Naive thymus-derived CD4-positive, alpha-beta T cell (primary cell): ENCODE data around the gene DGKI. TPM values are rescaled to one million over a fixed set of nuclear protein-coding genes. Genes with fewer than 3 reads are reported as not detected.

Experiments used
- ATAC-seq: fragments of 150-1000 bp; cut with Tn5 transposase; 2 replicates; pipeline ENCODE4 v1.10.0; 2021; ENCODE audit warnings: mild to moderate bottlenecking, moderate library complexity
- CTCF ChIA-PET: fragments of 350-600 bp; sonication (Branson Sonifier 250); formaldehyde crosslinking; loops from one replicate; lab custom pipeline; 2021; ENCODE audit warnings: antibody characterized with exemption; lab: Charles Lee
- POLR2A ChIA-PET: fragments of 350-600 bp; sonication (Branson Sonifier 250); formaldehyde crosslinking; loops from one replicate; lab custom pipeline; 2021; ENCODE audit warnings: antibody characterized with exemption, inconsistent platforms; lab: Charles Lee
- DNase-seq, 9 donors: peaks; one replicate each; pipeline versions ENCODE4 v3.0.0 to v3.0.0-alpha.2; 2020 to 2022; ENCODE audit warnings: mixed read lengths in 1 of 9
- H3K27ac ChIP-seq: one replicate; pipeline ENCODE4 v1.7.0; 2013; ENCODE audit warnings: mild to moderate bottlenecking, low read depth, low read length, moderate library complexity
- H3K27me3 ChIP-seq, 2 donors: one replicate each; pipeline ENCODE4 v1.7.0; 2013; ENCODE audit warnings: low read length in 2 of 2, mild to moderate bottlenecking in 2 of 2, moderate library complexity in 2 of 2; ENCODE audit not compliant: control insufficient read depth in 2 of 2, insufficient read depth in 2 of 2
- H3K36me3 ChIP-seq, 3 experiments: 1 replicate in 2 of 3; 2 replicates in 1 of 3; pipeline ENCODE4 v1.7.0; 2013; ENCODE audit warnings: low read length in 3 of 3, mild to moderate bottlenecking in 3 of 3, moderate library complexity in 1 of 3; ENCODE audit not compliant: insufficient read depth in 3 of 3, control insufficient read depth in 2 of 3
- H3K4me1 ChIP-seq, 2 donors: one replicate each; pipeline ENCODE4 v1.7.0; 2013; ENCODE audit warnings: low read length in 2 of 2, mild to moderate bottlenecking in 2 of 2, moderate library complexity in 1 of 2; ENCODE audit not compliant: control insufficient read depth in 2 of 2, insufficient read depth in 2 of 2
- H3K4me3 ChIP-seq: 2 replicates; pipeline ENCODE4 v1.7.0; 2013; ENCODE audit warnings: mild to moderate bottlenecking, low read length
- H3K9me3 ChIP-seq, 3 experiments: 1 replicate in 2 of 3; 2 replicates in 1 of 3; pipeline ENCODE4 v1.7.0; 2013; ENCODE audit warnings: low read length in 3 of 3; ENCODE audit not compliant: control insufficient read depth in 2 of 3
- H3K27ac Mint-ChIP-seq, 9 donors: one replicate each; pipeline ENCODE4 v1.8.0; 2020 to 2022; ENCODE audit warnings: mixed read lengths in 9 of 9, mild to moderate bottlenecking in 8 of 9, moderate library complexity in 5 of 9, inconsistent platforms in 2 of 9
- H3K27me3 Mint-ChIP-seq, 5 donors: one replicate each; pipeline ENCODE4 v1.8.0; 2021 to 2022; ENCODE audit warnings: mixed read lengths in 5 of 5, mild to moderate bottlenecking in 1 of 5
- H3K36me3 Mint-ChIP-seq, 5 donors: one replicate each; pipeline ENCODE4 v1.8.0; 2020 to 2022; ENCODE audit warnings: mixed read lengths in 5 of 5, mild to moderate bottlenecking in 3 of 5, inconsistent platforms in 1 of 5
- H3K4me1 Mint-ChIP-seq, 7 donors: one replicate each; pipeline ENCODE4 v1.8.0; 2020 to 2022; ENCODE audit warnings: mixed read lengths in 7 of 7, mild to moderate bottlenecking in 3 of 7, inconsistent platforms in 1 of 7
- H3K4me3 Mint-ChIP-seq, 10 donors: one replicate each; pipeline ENCODE4 v1.8.0; 2020 to 2022; ENCODE audit warnings: mild to moderate bottlenecking in 10 of 10, mixed read lengths in 10 of 10, moderate library complexity in 6 of 10, inconsistent platforms in 2 of 10
- H3K9me3 Mint-ChIP-seq, 11 donors: one replicate each; pipeline ENCODE4 v1.8.0; 2020 to 2022; ENCODE audit warnings: mixed read lengths in 11 of 11, mild to moderate bottlenecking in 4 of 11, inconsistent platforms in 1 of 11, moderate library complexity in 1 of 11
- intact Hi-C, 2 donors: fragments of 100-400 bp; cut with micrococcal nuclease; formaldehyde crosslinking; loops; one replicate each; pipeline ENCODE4 v1.15.1; 2023
- polyA plus RNA-seq, 2 donors: library from polyadenylated mRNA; unstranded; fragments of 300-500 nt; fragmentation: Illumina TruSeq; gene quantifications; one replicate each; pipeline ENCODE4 v1.2.3, GENCODE V29; 2021
- total RNA-seq, 6 experiments: library from RNA in 5 of 6; stranded (reverse) in 5 of 6; gene quantifications; 1 replicate in 5 of 6; 2 replicates in 1 of 6; pipeline ENCODE4 v1.2.3 and lab custom pipeline; 2021 to 2026

DGKI gene
- total and polyA plus RNA-seq, 7 experiments from 2014 or later, result 1.3 TPM; not detected in 6

DNA sequence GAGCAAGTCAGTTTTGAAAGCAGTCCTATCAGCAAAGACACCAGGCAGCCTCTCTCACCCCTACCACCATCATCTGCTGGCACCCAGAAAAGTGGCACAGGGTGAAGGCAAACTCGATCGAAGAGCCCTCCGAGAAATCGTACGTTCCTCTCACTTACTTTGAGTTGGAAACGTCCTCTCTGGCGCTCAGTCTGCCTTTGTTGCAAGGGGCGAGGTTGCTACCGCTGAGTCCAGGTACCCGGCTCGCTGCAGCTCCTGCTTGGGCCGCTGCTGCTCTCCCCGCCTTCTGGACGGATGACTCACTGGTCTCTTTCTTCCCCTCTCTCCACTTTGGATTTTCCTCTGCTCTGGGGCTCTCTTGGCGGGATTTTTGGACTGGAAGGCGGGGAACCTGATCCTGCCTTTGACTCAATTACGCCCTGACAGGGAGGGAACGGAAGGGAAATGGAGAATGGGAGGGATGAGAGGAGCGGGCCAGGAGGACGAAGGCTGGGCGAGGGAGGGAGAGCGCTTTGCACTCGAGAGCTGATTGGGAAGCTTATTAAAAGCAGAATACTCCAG, 503.4 kb downstream of the DGKI start, which contains the start of gene PTN:
TSS of gene PTN (minus strand) at position 453 of the 561 bp plus-strand sequence. CDS start 88,760 bp downstream, outside the sequence.
- H3K4me3 ChIP-seq, result no peak within 1 kb of the TSS
- no peak within 1 kb of the TSS for H3K4me3 Mint-ChIP-seq
- intact Hi-C loops, result no loop called here
- H3K27ac ChIP-seq, result no peak within 1 kb of the TSS
- peaks cover 0 to 23% (median 1%) of the 10 kb centered on the region in 11 donors for H3K9me3 Mint-ChIP-seq
- ATAC-seq, result no peak
- H3K4me1 Mint-ChIP-seq, result peaks cover 0 to 2% (median 0%) of the 10 kb centered on the region in 7 donors
- no peak within 1 kb of the TSS for H3K27ac Mint-ChIP-seq
- no peaks in the 10 kb centered on the region for H3K9me3 ChIP-seq
- no peaks in the 10 kb centered on the region for H3K27me3 ChIP-seq
- no peaks in the 10 kb centered on the region for H3K36me3 ChIP-seq
- ChIA-PET POLR2A (no interaction called here), CTCF (no interaction called here)
- no peaks in the 10 kb centered on the region for H3K4me1 ChIP-seq
- no peak for DNase-seq
- H3K36me3 Mint-ChIP-seq, result no peaks in the 10 kb centered on the region
- peaks cover 9 to 30% (median 15%) of the 10 kb centered on the region in 5 donors for H3K27me3 Mint-ChIP-seq

DNA sequence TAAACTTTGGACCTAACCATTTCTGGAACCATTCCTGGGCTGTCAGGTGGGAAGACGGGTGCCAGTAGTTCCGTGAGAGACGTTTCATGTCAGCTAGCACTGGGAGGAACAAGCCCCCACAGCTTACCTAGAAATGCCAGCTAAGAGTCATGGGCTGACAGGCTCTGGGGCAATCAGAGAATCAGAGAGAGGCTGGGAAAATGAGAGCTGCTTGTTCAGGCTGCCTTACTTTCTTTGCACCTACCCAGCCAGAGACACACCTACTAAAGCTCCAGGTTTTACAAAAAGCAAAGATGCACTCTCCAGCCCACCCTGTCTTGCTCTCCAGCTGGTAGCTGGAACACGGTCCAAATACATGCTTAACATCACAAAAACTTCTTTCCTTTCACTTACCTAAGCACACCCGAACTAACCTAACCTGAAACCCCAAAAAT, 503.9 kb downstream of the DGKI start:
- peaks cover 0 to 2% (median 0%) of the 10 kb centered on the region in 7 donors for H3K4me1 Mint-ChIP-seq
- intact Hi-C loops, result no loop called here
- H3K9me3 Mint-ChIP-seq, result peaks cover 0 to 24% (median 1%) of the 10 kb centered on the region in 11 donors
- DNase-seq, result no peak
- H3K4me1 ChIP-seq, result no peaks in the 10 kb centered on the region
- no peak overlapping the region for H3K4me3 ChIP-seq
- ChIA-PET POLR2A (no interaction called here), CTCF (no interaction called here)
- no peaks in the 10 kb centered on the region for H3K9me3 ChIP-seq
- H3K27me3 Mint-ChIP-seq, result peaks cover 9 to 30% (median 15%) of the 10 kb centered on the region in 5 donors
- no peaks in the 10 kb centered on the region for H3K36me3 ChIP-seq
- no peak overlapping the region for H3K27ac Mint-ChIP-seq
- H3K27ac ChIP-seq, result no peak overlapping the region
- no peak overlapping the region for H3K4me3 Mint-ChIP-seq
- H3K36me3 Mint-ChIP-seq, result no peaks in the 10 kb centered on the region
- no peak for ATAC-seq
- no peaks in the 10 kb centered on the region for H3K27me3 ChIP-seq

DNA sequence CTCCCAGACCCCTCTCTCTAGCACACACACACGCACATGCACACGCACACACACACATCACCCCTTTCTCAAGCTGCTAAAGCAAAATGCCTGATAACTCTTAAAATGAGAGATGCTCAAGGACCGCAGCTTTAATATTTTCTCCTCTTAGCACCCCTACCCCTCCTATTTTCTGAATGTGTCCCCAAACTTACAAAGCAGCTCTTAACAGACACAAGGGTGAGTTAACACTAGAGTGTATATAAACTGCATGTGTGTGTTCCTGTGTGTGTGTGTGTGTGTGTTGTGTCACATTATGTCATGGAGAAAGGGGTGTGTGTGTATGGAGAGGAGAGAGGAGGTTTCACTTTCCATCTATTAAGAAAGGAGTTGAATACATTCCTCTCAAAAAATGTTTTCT, 504.5 kb downstream of the DGKI start:
- Histone ChIP-seq H3K27ac (no peak overlapping the region), H3K36me3 (no peaks in the 10 kb centered on the region), H3K27me3 (no peaks in the 10 kb centered on the region), H3K4me1 (no peaks in the 10 kb centered on the region), H3K9me3 (no peaks in the 10 kb centered on the region), H3K4me3 (no peak overlapping the region)
- no peak overlapping the region for H3K27ac Mint-ChIP-seq
- peaks cover 0 to 24% (median 5%) of the 10 kb centered on the region in 11 donors for H3K9me3 Mint-ChIP-seq
- DNase-seq, result no peak
- no peaks in the 10 kb centered on the region for H3K36me3 Mint-ChIP-seq
- CTCF ChIA-PET, result no interaction called here
- intact Hi-C loops, result no loop called here
- H3K4me1 Mint-ChIP-seq, result peaks cover 0 to 2% (median 0%) of the 10 kb centered on the region in 7 donors
- ATAC-seq, result no peak
- POLR2A ChIA-PET, result no interaction called here
- H3K27me3 Mint-ChIP-seq, result peaks cover 9 to 30% (median 15%) of the 10 kb centered on the region in 5 donors
- no peak overlapping the region for H3K4me3 Mint-ChIP-seq

DNA sequence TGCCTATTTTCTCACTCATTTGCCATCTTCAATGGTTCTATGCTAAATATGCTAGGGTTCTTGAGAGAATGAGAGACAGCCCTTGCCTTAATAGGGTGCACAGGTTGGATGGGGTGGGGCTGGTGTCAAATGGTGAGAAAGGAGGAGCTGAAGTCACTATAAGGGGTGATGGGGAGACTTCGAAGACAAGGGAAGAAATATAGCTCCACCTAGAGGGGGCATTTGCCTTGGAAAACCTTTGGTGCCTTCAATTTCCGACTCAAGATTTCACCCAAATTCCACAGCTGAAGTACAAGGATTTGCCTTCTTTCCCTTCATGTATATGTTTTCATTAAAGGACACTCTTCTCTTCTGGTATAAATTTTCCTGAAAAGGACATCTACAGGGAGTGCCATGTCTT, 508.9 kb downstream of the DGKI start:
- ATAC-seq, result no peak
- no peak overlapping the region for H3K4me3 ChIP-seq
- no peak overlapping the region for H3K4me3 Mint-ChIP-seq
- H3K36me3 ChIP-seq, result no peaks in the 10 kb centered on the region
- H3K4me1 Mint-ChIP-seq, result no peaks in the 10 kb centered on the region
- H3K27me3 Mint-ChIP-seq, result no peaks in the 10 kb centered on the region
- CTCF ChIA-PET, result no interaction called here
- intact Hi-C loops, result no loop called here
- H3K27ac ChIP-seq, result no peak overlapping the region
- no peaks in the 10 kb centered on the region for H3K4me1 ChIP-seq
- H3K9me3 Mint-ChIP-seq, result peaks cover 0 to 18% (median 7%) of the 10 kb centered on the region in 11 donors
- H3K27ac Mint-ChIP-seq, result no peak overlapping the region
- POLR2A ChIA-PET, result no interaction called here
- H3K27me3 ChIP-seq, result no peaks in the 10 kb centered on the region
- H3K36me3 Mint-ChIP-seq, result no peaks in the 10 kb centered on the region
- no peak for DNase-seq
- H3K9me3 ChIP-seq, result no peaks in the 10 kb centered on the region

DNA sequence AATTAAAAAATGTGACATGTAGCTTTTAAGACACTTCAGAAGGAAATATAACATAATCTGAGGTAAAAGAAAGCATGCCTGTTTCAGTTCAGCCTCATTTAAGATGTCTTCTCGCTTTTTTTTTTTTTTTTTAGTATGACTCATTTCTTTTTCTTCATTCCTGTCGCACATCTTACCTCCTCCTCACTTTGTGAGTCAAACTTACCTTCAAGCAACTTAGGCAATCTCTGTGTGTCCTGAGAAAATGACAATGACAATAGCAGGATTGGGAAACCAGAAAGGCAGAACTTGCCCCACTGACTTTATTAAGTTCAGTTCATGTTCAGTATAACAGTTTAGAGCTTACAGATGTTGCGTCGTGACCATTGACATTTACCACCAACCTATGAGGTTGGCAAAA, 511.0 kb downstream of the DGKI start:
- Mint-ChIP-seq H3K27me3 (no peaks in the 10 kb centered on the region), H3K4me1 (no peaks in the 10 kb centered on the region), H3K27ac (no peak overlapping the region), H3K4me3 (no peak overlapping the region), H3K36me3 (no peaks in the 10 kb centered on the region), H3K9me3 (peaks cover 0 to 18% (median 6%) of the 10 kb centered on the region in 11 donors)
- ChIA-PET POLR2A (no interaction called here), CTCF (no interaction called here)
- intact Hi-C loops, result no loop called here
- Histone ChIP-seq H3K4me1 (no peaks in the 10 kb centered on the region), H3K9me3 (no peaks in the 10 kb centered on the region), H3K36me3 (no peaks in the 10 kb centered on the region), H3K4me3 (no peak overlapping the region), H3K27ac (no peak overlapping the region), H3K27me3 (no peaks in the 10 kb centered on the region)
- ATAC-seq (no peak), DNase-seq (no peak)

DNA sequence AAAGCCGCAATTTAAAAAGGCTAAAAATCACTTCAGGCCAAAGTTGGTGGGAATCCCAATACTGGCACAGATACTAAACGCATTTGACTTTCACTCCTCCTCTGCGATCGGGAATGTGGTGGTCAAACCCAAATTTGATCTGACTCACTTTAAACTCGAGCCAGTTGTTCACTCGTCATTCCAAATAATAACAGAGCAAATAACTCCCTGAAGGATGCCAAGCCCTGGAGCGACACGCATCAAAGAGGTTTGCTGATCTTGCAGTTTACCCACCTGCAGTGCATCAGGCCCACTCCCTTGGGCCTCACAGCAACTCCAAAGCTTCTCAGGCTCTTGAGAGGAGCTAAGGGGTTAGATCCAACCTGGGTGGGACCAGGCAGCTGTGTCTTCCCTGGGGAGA, 515.4 kb downstream of the DGKI start:
- intact Hi-C loops, result no loop called here
- DNase-seq (no peak), ATAC-seq (no peak)
- POLR2A ChIA-PET, result no interaction called here
- no peaks in the 10 kb centered on the region for H3K4me1 Mint-ChIP-seq
- H3K4me3 Mint-ChIP-seq, result no peak overlapping the region
- no peaks in the 10 kb centered on the region for H3K36me3 Mint-ChIP-seq
- H3K27ac ChIP-seq, result no peak overlapping the region
- peaks cover 0 to 14% (median 4%) of the 10 kb centered on the region in 11 donors for H3K9me3 Mint-ChIP-seq
- CTCF ChIA-PET, result no interaction called here
- no peaks in the 10 kb centered on the region for H3K27me3 ChIP-seq
- H3K9me3 ChIP-seq, result no peaks in the 10 kb centered on the region
- no peak overlapping the region for H3K4me3 ChIP-seq
- H3K36me3 ChIP-seq, result no peaks in the 10 kb centered on the region
- no peaks in the 10 kb centered on the region for H3K27me3 Mint-ChIP-seq
- H3K27ac Mint-ChIP-seq, result no peak overlapping the region
- H3K4me1 ChIP-seq, result no peaks in the 10 kb centered on the region
